H9 (cell line): ENCODE data around the gene DGCR8. TPM values are rescaled to one million over a fixed set of nuclear protein-coding genes. Genes with fewer than 3 reads are reported as not detected.

Experiments used
- DNase-seq: peaks from one replicate; pipeline ENCODE4 v3.0.0-alpha.2; 2017
- H2AFZ ChIP-seq: one replicate; pipeline ENCODE4 v1.6.1; 2013; ENCODE audit warnings: mild to moderate bottlenecking, low read length, control low read depth, moderate library complexity
- H2AK5ac ChIP-seq: 2 replicates; pipeline ENCODE4 v1.6.1; 2013; ENCODE audit warnings: low read length, control low read depth, mixed read lengths; ENCODE audit not compliant: insufficient read length
- H2BK120ac ChIP-seq: one replicate; pipeline ENCODE4 v1.6.1; 2013; ENCODE audit warnings: low read depth, mild to moderate bottlenecking, low read length, control low read depth, inconsistent platforms; ENCODE audit not compliant: poor library complexity, severe bottlenecking
- H2BK12ac ChIP-seq: 2 replicates; pipeline ENCODE4 v1.6.1; 2013; ENCODE audit warnings: low read length, control low read depth, mixed read lengths, low read depth; ENCODE audit not compliant: insufficient read length
- H2BK15ac ChIP-seq: 2 replicates; pipeline ENCODE4 v1.6.1; 2013; ENCODE audit warnings: low read depth, low read length, control low read depth
- H2BK20ac ChIP-seq: one replicate; pipeline ENCODE4 v1.6.1; 2013; ENCODE audit warnings: low read depth, mild to moderate bottlenecking, low read length, control low read depth, inconsistent platforms; ENCODE audit not compliant: poor library complexity, severe bottlenecking
- H2BK5ac ChIP-seq: 2 replicates; pipeline ENCODE4 v1.6.1; 2013; ENCODE audit warnings: low read length, control low read depth, mixed read lengths; ENCODE audit not compliant: insufficient read length
- H3K14ac ChIP-seq: 2 replicates; pipeline ENCODE4 v1.6.1; 2013; ENCODE audit warnings: low read length, control low read depth; ENCODE audit not compliant: insufficient read depth
- H3K18ac ChIP-seq: 2 replicates; pipeline ENCODE4 v1.6.1; 2013; ENCODE audit warnings: low read depth, mild to moderate bottlenecking, mixed read lengths, low read length, control low read depth; ENCODE audit not compliant: insufficient read length
- H3K23ac ChIP-seq: 2 replicates; pipeline ENCODE4 v1.6.1; 2013; ENCODE audit warnings: low read length, control low read depth, mixed read lengths, low read depth; ENCODE audit not compliant: insufficient read length
- H3K23me2 ChIP-seq: 2 replicates; pipeline ENCODE4 v1.6.1; 2013; ENCODE audit warnings: low read depth, mild to moderate bottlenecking, mixed read lengths, low read length, control low read depth; ENCODE audit not compliant: insufficient read length, poor library complexity, severe bottlenecking
- H3K27ac ChIP-seq: 2 replicates; pipeline ENCODE4 v1.5.1; 2013; ENCODE audit warnings: low read length, control low read depth, mixed read lengths, low read depth; ENCODE audit not compliant: insufficient read length
- H3K27me3 ChIP-seq: 2 replicates; pipeline ENCODE4 v1.6.1; 2013; ENCODE audit warnings: low read length, control low read depth, inconsistent platforms; ENCODE audit not compliant: insufficient read depth
- H3K4ac ChIP-seq: 2 replicates; pipeline ENCODE4 v1.6.1; 2013; ENCODE audit warnings: low read depth, mild to moderate bottlenecking, control low read depth, inconsistent platforms, low read length, moderate library complexity
- H3K4me1 ChIP-seq: 2 replicates; pipeline ENCODE4 v1.6.1; 2013; ENCODE audit warnings: low read length, control low read depth, inconsistent platforms; ENCODE audit not compliant: insufficient read depth
- H3K4me2 ChIP-seq: 2 replicates; pipeline ENCODE4 v1.6.1; 2013; ENCODE audit warnings: low read length, control low read depth, mixed read lengths; ENCODE audit not compliant: insufficient read length, insufficient read depth
- H3K56ac ChIP-seq: 2 replicates; pipeline ENCODE4 v1.6.1; 2013; ENCODE audit warnings: low read depth, mild to moderate bottlenecking, mixed read lengths, low read length, control low read depth; ENCODE audit not compliant: insufficient read length
- H3K79me1 ChIP-seq: 2 replicates; pipeline ENCODE4 v1.6.1; 2013; ENCODE audit warnings: low read depth, mild to moderate bottlenecking, moderate library complexity, low read length, control low read depth, inconsistent platforms; ENCODE audit not compliant: insufficient read depth, poor library complexity, severe bottlenecking
- H3K79me2 ChIP-seq: 2 replicates; pipeline ENCODE4 v1.6.1; 2013; ENCODE audit warnings: low read length, control low read depth, inconsistent platforms; ENCODE audit not compliant: insufficient read depth
- H3K9ac ChIP-seq: 2 replicates; pipeline ENCODE4 v1.6.1; 2013; ENCODE audit warnings: low read length, control low read depth, mixed read lengths; ENCODE audit not compliant: insufficient read length; ENCODE audit errors: extremely low read depth
- H3K9me3 ChIP-seq: one replicate; pipeline ENCODE4 v1.6.1; 2013; ENCODE audit warnings: low read depth, low read length, inconsistent platforms; ENCODE audit not compliant: control insufficient read depth
- H3T11ph ChIP-seq: one replicate; pipeline ENCODE4 v1.6.1; 2013; ENCODE audit warnings: mild to moderate bottlenecking, low read length, control low read depth, inconsistent platforms
- H4K20me1 ChIP-seq: one replicate; pipeline ENCODE4 v1.6.1; 2013; ENCODE audit not compliant: control insufficient read depth, insufficient read length, insufficient read depth
- H4K5ac ChIP-seq: 2 replicates; pipeline ENCODE4 v1.6.1; 2013; ENCODE audit warnings: low read depth, mild to moderate bottlenecking, mixed read lengths, low read length, control low read depth; ENCODE audit not compliant: insufficient read length
- H4K8ac ChIP-seq: replicated peaks from 2 replicates; pipeline ENCODE4 v1.6.1; 2013; ENCODE audit warnings: low read length, control low read depth, mixed read lengths, low read depth; ENCODE audit not compliant: insufficient read length
- H4K91ac ChIP-seq: 2 replicates; pipeline ENCODE4 v1.6.1; 2013; ENCODE audit warnings: low read depth, mild to moderate bottlenecking, moderate library complexity, mixed read lengths, low read length, control low read depth; ENCODE audit not compliant: insufficient read length
- H3K27ac Mint-ChIP-seq, 3 experiments: 2 replicates in 2 of 3; 3 replicates in 1 of 3; pipeline ENCODE4 v1.8.0; 2020 to 2021; ENCODE audit warnings: mixed read lengths in 3 of 3, mild to moderate bottlenecking in 1 of 3, moderate library complexity in 1 of 3
- H3K27me3 Mint-ChIP-seq: 2 replicates; pipeline ENCODE4 v1.8.0; 2021; ENCODE audit warnings: low read depth, mild to moderate bottlenecking, moderate library complexity, mixed read lengths
- H3K36me3 Mint-ChIP-seq, 3 experiments: 2 replicates in 2 of 3; 3 replicates in 1 of 3; pipeline ENCODE4 v1.8.0; 2020 to 2021; ENCODE audit warnings: low read depth in 3 of 3, mixed read lengths in 3 of 3; ENCODE audit not compliant: insufficient read depth in 1 of 3
- H3K4me1 Mint-ChIP-seq, 2 experiments: 2 replicates each; pipeline ENCODE4 v1.8.0; 2020; ENCODE audit warnings: mixed read lengths in 2 of 2
- H3K4me3 Mint-ChIP-seq, 2 experiments: 2 replicates in 1 of 2; 3 replicates in 1 of 2; pipeline ENCODE4 v1.8.0; 2020 to 2021; ENCODE audit warnings: mild to moderate bottlenecking in 2 of 2, mixed read lengths in 2 of 2, moderate library complexity in 1 of 2
- H3K9me3 Mint-ChIP-seq, 2 experiments: 2 replicates in 1 of 2; 3 replicates in 1 of 2; pipeline ENCODE4 v1.8.0; 2020; ENCODE audit warnings: mild to moderate bottlenecking in 2 of 2, mixed read lengths in 2 of 2, moderate library complexity in 1 of 2
- CTCF ChIP-seq: fragments of 200-600 bp; sonication (generic); conservative IDR thresholded peaks from 3 replicates; pipeline ENCODE4 v1.8.0; 2021; ENCODE audit warnings: antibody characterized with exemption, mild to moderate bottlenecking
- WGBS: extraction: QIAGEN DNeasy Blood & Tissue Kit; methylation state at CpG from one replicate; pipeline ENCODE4 v1.1.7; 2013; ENCODE audit warnings: missing lambda C conversion rate, low lambda C conversion rate, mixed read lengths; ENCODE audit not compliant: insufficient read length; ENCODE audit errors: extremely low coverage; 5-methylcytosine and 5-hydroxymethylcytosine counted together
- total RNA-seq: library from RNA; stranded (reverse); gene quantifications from 2 replicates; pipeline ENCODE4 v1.2.1, GENCODE V29; 2021

DGCR8 gene
- total RNA-seq, 1 experiment from 2014 or later = 74.5 TPM

DNA sequence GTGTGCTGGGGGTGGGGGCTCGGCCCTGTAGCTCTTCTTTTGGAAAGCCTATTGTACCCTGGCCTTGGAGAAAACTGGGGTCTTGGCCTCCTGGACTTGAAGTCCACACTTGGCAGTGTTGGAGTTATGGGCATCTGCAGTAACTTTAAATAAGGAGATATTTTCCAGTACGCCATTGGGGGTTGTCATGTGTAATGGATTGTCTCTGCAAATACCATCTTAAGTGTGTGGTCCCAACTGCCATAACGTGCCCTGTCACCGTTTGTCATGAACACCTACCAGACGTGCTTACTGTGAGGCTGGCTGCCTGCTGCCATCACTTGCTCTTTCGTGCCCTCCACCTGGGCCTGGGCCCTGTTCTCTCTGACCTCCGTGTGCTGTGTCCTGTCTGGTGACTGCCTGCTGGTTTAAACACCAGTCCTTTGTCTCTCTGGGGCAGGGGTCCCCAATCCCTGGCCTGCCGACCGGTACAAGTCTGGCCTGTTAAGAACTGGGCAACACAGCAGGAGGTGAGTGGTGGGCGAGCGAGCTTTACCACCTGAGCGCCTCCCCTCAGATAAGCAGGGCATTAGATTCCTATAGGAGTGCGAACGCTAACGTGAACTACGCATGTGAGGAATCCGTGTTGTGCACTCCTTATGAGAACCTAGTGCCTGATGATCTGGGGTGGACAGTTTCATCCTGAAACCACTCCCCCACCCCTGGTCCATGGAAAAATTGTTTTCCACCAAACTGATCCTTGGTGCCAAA, 48.0 kb downstream of the DGCR8 start:
- H3K27me3 Mint-ChIP-seq = no peaks in the 10 kb centered on the region; the same call in 1 of the 2 replicates
- H3K27ac Mint-ChIP-seq = peak overlapping the region in 2 of 3 experiments; percentile 55 to 89; a peak in 4 of 7 replicates

More for the DNA sequence above, 48.0 kb downstream of the DGCR8 start:
- no peak overlapping the region for H2BK120ac ChIP-seq
- H2BK12ac ChIP-seq = no peak overlapping the region
- no peaks in the 10 kb centered on the region for H3K4me1 ChIP-seq
- no peak overlapping the region for H3K18ac ChIP-seq
- Mint-ChIP-seq H3K4me3 (peak overlapping the region in 1 of 2 experiments; percentile 7; a peak in 1 of 5 replicates), H3K4me1 (peaks cover 5 to 8% of the 10 kb centered on the region in 2 experiments), H3K36me3 (peaks cover 22 to 50% (median 47%) of the 10 kb centered on the region in 3 experiments; a peak in 6 of 7 replicates), H3K9me3 (no peaks in the 10 kb centered on the region)
- DNase-seq = no peak
- no peak for TF ChIP-seq CTCF
- no peak overlapping the region for H4K91ac ChIP-seq
- H3K56ac ChIP-seq = no peak overlapping the region
- no peak overlapping the region for H3K14ac ChIP-seq
- no peaks in the 10 kb centered on the region; the same call in 1 of the 2 replicates for H3K79me2 ChIP-seq
- H3T11ph ChIP-seq = no peak overlapping the region
- no peak overlapping the region for H2BK5ac ChIP-seq
- H3K79me1 ChIP-seq = peaks cover 3% of the 10 kb centered on the region
- no peak overlapping the region for H2AFZ ChIP-seq
- peaks cover 2% of the 10 kb centered on the region for H4K20me1 ChIP-seq
- H3K27me3 ChIP-seq = no peaks in the 10 kb centered on the region
- peaks cover 4% of the 10 kb centered on the region for H3K23me2 ChIP-seq
- no peak overlapping the region for H3K9ac ChIP-seq
- no peak overlapping the region for H4K5ac ChIP-seq
- H3K4me2 ChIP-seq = no peak overlapping the region
- no peak overlapping the region for H2BK20ac ChIP-seq
- H2AK5ac ChIP-seq = no peak overlapping the region
- H3K27ac ChIP-seq = no peak overlapping the region
- no peak overlapping the region for H3K23ac ChIP-seq
- H3K4ac ChIP-seq = no peak overlapping the region
- WGBS = no CpG with 5 or more reads among the region's 17 CpGs
- no peak overlapping the region for H2BK15ac ChIP-seq
- no peak overlapping the region for H4K8ac ChIP-seq
- no peaks in the 10 kb centered on the region for H3K9me3 ChIP-seq
